Endothelial cell of umbilical vein (primary cell): ENCODE results near the gene DMRTC2. TPM values are rescaled to one million over a fixed set of nuclear protein-coding genes. Genes with fewer than 3 reads are reported as not detected.

ENCODE experiments used
- BruUV-seq: library from RNA; stranded (reverse); fragments of 400-500 nt; replicated peaks from 2 replicates; lab custom pipeline; 2021; lab: Mats Ljungman, UMichigan
- CTCF ChIA-PET: fragments of 300-600, 350-600 bp; sonication (Branson Sonifier 250); formaldehyde crosslinking; loops from one replicate; lab custom pipeline; 2021; ENCODE audit warnings: antibody characterized with exemption, inconsistent platforms; lab: Charles Lee
- POLR2A ChIA-PET: fragments of 300-600, 350-600 bp; sonication (Branson Sonifier 250); formaldehyde crosslinking; loops from one replicate; lab custom pipeline; 2021; ENCODE audit warnings: antibody characterized with exemption, inconsistent platforms; lab: Charles Lee
- DNase-seq: peaks from one replicate; pipeline ENCODE4 v3.0.0-alpha.2; 2011; ENCODE audit warnings: low read depth, low spot score
- FAIRE-seq: peaks from 2 replicates; lab custom pipeline; 2011; peaks lifted over from hg19 to GRCh38; lab: Jason Lieb, UNC
- H2AFZ ChIP-seq: 2 replicates; pipeline ENCODE4 v1.6.0; 2012; ENCODE audit warnings: low read depth, low read length, control low read depth, inconsistent platforms
- H3K27ac ChIP-seq: 2 replicates; pipeline ENCODE4 v1.5.1; 2011; ENCODE audit warnings: low read depth, mild to moderate bottlenecking, control low read depth, low read length, moderate library complexity; ENCODE audit not compliant: insufficient read depth
- H3K27me3 ChIP-seq, 2 experiments: 2 replicates each; pipeline versions ENCODE4 v1.6.0 to v1.6.1; 2011; ENCODE audit warnings: low read length in 2 of 2, mixed read lengths in 1 of 2; ENCODE audit not compliant: control insufficient read depth in 2 of 2, insufficient read depth in 2 of 2
- H3K36me3 ChIP-seq, 2 experiments: 2 replicates in 1 of 2; 3 replicates in 1 of 2; pipeline ENCODE4 v1.5.1; 2011; ENCODE audit warnings: low read length in 2 of 2, mild to moderate bottlenecking in 1 of 2, moderate library complexity in 1 of 2; ENCODE audit not compliant: control insufficient read depth in 2 of 2, insufficient read depth in 2 of 2; ENCODE audit errors: extremely low read depth in 1 of 2
- H3K4me1 ChIP-seq: 3 replicates; pipeline ENCODE4 v1.5.1; 2011; ENCODE audit warnings: mild to moderate bottlenecking, low read length; ENCODE audit not compliant: control insufficient read depth, insufficient read depth; ENCODE audit errors: extremely low read depth
- H3K4me2 ChIP-seq: 2 replicates; pipeline ENCODE4 v1.6.1; 2011; ENCODE audit warnings: low read length, control low read depth, mixed read lengths; ENCODE audit not compliant: insufficient read depth
- H3K4me3 ChIP-seq, 3 experiments: fragments of 200-600 bp in 1 of 3; sonication (generic), shearing (Covaris generic) in 1 of 3; replicated peaks in 1 of 3; 2 replicates each; pipeline ENCODE4 v1.5.1; 2011 to 2016; ENCODE audit warnings: control low read depth in 3 of 3, low read length in 3 of 3, mild to moderate bottlenecking in 2 of 3, inconsistent platforms in 1 of 3, low read depth in 1 of 3, moderate library complexity in 1 of 3; ENCODE audit not compliant: insufficient read depth in 1 of 3
- H3K79me2 ChIP-seq: 2 replicates; pipeline ENCODE4 v1.6.0; 2012; ENCODE audit warnings: low read length, inconsistent platforms; ENCODE audit not compliant: control insufficient read depth, insufficient read depth
- H3K9ac ChIP-seq: replicated peaks from 2 replicates; pipeline ENCODE3; 2011; ENCODE audit warnings: low read length, control low read depth; ENCODE audit not compliant: insufficient read depth; ENCODE audit errors: extremely low read depth
- H3K9me1 ChIP-seq: replicated peaks from 3 replicates; pipeline ENCODE4 v1.6.0; 2011; ENCODE audit warnings: mild to moderate bottlenecking, low read length; ENCODE audit not compliant: control insufficient read depth, insufficient read depth; ENCODE audit errors: extremely low read depth
- H3K9me3 ChIP-seq: replicated peaks from 2 replicates; pipeline ENCODE4 v1.5.1; 2012; ENCODE audit warnings: low read length, inconsistent platforms; ENCODE audit not compliant: control insufficient read depth, insufficient read depth
- H4K20me1 ChIP-seq: replicated peaks from 2 replicates; pipeline ENCODE3; 2011; ENCODE audit warnings: mild to moderate bottlenecking, low read length; ENCODE audit not compliant: control insufficient read depth, insufficient read depth; ENCODE audit errors: extremely low read depth
- GATA2 ChIP-seq: IDR thresholded peaks from 2 replicates; pipeline ENCODE4 v1.7.0; 2011; ENCODE audit warnings: low read depth, mild to moderate bottlenecking, moderate library complexity, mixed read lengths, low read length; ENCODE audit not compliant: insufficient read length, insufficient read depth
- MYC ChIP-seq: IDR thresholded peaks from one replicate; pipeline ENCODE4 v1.6.1; 2011; ENCODE audit warnings: mild to moderate bottlenecking, low read depth, low read length
- POLR2A ChIP-seq: IDR thresholded peaks from 2 replicates; pipeline ENCODE4 v1.6.1; 2012; ENCODE audit warnings: low read depth, mild to moderate bottlenecking, control low read depth, low read length
- POLR2AphosphoS5 ChIP-seq: IDR thresholded peaks from 2 replicates; pipeline ENCODE4 v1.6.1; 2012; ENCODE audit warnings: low read depth, mild to moderate bottlenecking, control low read depth, low read length, moderate library complexity; ENCODE audit not compliant: insufficient read depth
- dilution Hi-C: fragments of 300-500 bp; cut with MboI; formaldehyde crosslinking; loops from one replicate; pipeline ENCODE4 v1.15.0; 2019; ENCODE audit warnings: low sequenced_read_pairs; ENCODE audit not compliant: extremely low pct_ligation_motif_present
- intact Hi-C: fragments of 100-400 bp; cut with micrococcal nuclease; formaldehyde crosslinking; loops from one replicate; pipeline ENCODE4 v1.10.0; 2022
- polyA plus RNA-seq, 4 experiments: library from polyadenylated mRNA; depleted of rRNA in 3 of 4; stranded (reverse) in 3 of 4; unstranded in 1 of 4; fragments of >200 nt; gene quantifications; 2 replicates each; pipeline versions ENCODE4 v1.2.1 to v1.2.3, GENCODE V29; 2011 to 2012; ENCODE audit warnings: missing spikeins in 1 of 4
- total RNA-seq: library from RNA; stranded (reverse); gene quantifications from 2 replicates; pipeline ENCODE4 v1.2.3, GENCODE V29; 2021
- TF ChIP-seq, protein P1 (sequence below): IDR thresholded peaks from 2 replicates; pipeline ENCODE4 v1.6.1; 2011; ENCODE audit not compliant: insufficient read depth, insufficient read length

The DMRTC2 gene
- total and polyA plus RNA-seq, 2 donors (not counting 3 experiments of a cell fraction or from before 2014, with no cell fraction given): not detected

DNA sequence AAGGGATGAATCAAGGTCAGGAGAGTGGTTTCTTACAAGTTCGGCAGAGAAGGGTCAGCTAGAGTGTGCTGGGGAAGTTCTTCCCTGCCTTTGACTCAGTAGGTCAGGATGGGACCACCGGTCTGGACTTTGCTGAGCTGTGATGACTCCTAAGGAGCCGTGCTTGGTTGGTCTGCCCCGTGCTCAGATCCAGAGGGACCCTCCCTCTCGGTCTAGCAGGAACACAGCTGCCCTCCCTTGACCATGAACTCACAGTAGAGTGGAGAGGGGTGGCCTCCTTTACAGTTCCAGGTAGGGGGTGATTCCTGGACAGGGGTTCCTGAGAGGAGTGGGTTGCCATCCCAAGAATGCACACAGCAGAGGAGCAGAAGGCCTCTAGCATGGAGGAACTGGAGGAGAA lies 19.5 kb downstream of the DMRTC2 start:
- no peak overlapping the region for H3K9ac ChIP-seq
- CTCF ChIA-PET: interaction anchor here (1.3 kb wide), 1 partner anchor 9 kb away, joined by 4 read pairs; no protein-coding TSS in a partner anchor
- H3K27ac ChIP-seq: no peak overlapping the region

DNA sequence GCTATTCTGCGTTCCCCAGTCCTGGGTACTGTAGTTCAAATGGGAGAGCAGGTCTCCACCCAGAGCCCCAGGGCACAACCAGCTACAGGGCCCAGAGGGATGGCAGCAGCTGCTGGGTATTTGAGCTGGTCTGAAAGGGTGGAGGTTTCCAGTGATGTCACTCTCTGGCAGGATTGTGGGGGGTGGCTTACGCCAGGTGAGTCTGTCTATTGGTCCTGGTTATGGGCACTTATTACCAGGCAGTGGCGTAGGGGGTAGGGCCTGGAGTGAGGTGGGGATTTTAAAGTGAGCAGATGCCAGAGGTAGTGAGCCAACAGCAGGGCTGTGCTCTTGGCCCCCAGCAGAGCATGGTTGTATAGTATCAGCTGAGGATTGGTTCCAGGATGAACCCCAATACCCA lies 21.4 kb downstream of the DMRTC2 start:
- ChIA-PET POLR2A (no interaction called here), CTCF (no interaction called here)
- H4K20me1 ChIP-seq: no peaks in the 10 kb centered on the region
- H3K9me1 ChIP-seq: no peaks in the 10 kb centered on the region
- no peak overlapping the region for H2AFZ ChIP-seq
- no peak for DNase-seq
- no peak overlapping the region for H3K9ac ChIP-seq
- H3K79me2 ChIP-seq: peaks cover 72% of the 10 kb centered on the region
- peaks cover 32% of the 10 kb centered on the region for H3K4me1 ChIP-seq
- TF ChIP-seq POLR2AphosphoS5: peak; percentile 51
- TF ChIP-seq, protein P1, sequence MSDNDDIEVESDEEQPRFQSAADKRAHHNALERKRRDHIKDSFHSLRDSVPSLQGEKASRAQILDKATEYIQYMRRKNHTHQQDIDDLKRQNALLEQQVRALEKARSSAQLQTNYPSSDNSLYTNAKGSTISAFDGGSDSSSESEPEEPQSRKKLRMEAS: no peak
- no peak for TF ChIP-seq GATA2
- TF ChIP-seq MYC: no peak
- no peak overlapping the region for H3K4me3 ChIP-seq
- BruUV-seq: no TSS peak
- peaks cover 52 to 77% of the 10 kb centered on the region in 2 experiments for H3K36me3 ChIP-seq
- no peaks in the 10 kb centered on the region for H3K9me3 ChIP-seq
- H3K27me3 ChIP-seq: no peaks in the 10 kb centered on the region
- no peak overlapping the region for H3K4me2 ChIP-seq
- H3K27ac ChIP-seq: no peak overlapping the region
- intact Hi-C loops: no loop called here
- FAIRE-seq: no peak
- dilution Hi-C loops: no loop called here

More for the DNA sequence above, 19.5 kb downstream of the DMRTC2 start:
- H2AFZ ChIP-seq: no peak overlapping the region
- BruUV-seq: no TSS peak
- intact Hi-C loops (no loop called here), dilution Hi-C loops (no loop called here)
- FAIRE-seq: no peak
- peaks cover 36% of the 10 kb centered on the region for H3K4me1 ChIP-seq
- no peaks in the 10 kb centered on the region for H3K9me1 ChIP-seq
- peaks cover 83% of the 10 kb centered on the region for H3K79me2 ChIP-seq
- H3K27me3 ChIP-seq: no peaks in the 10 kb centered on the region
- TF ChIP-seq, protein P1: no peak
- peak; percentile 23 for TF ChIP-seq POLR2A
- H3K36me3 ChIP-seq: peaks cover 40 to 61% of the 10 kb centered on the region in 2 experiments
- H3K4me2 ChIP-seq: no peak overlapping the region
- no peaks in the 10 kb centered on the region for H4K20me1 ChIP-seq
- no peak overlapping the region for H3K4me3 ChIP-seq
- no peaks in the 10 kb centered on the region for H3K9me3 ChIP-seq
- POLR2A ChIA-PET: interaction anchor here (1.0 kb wide), 2 partner anchors 9 to 20 kb away, joined by 4 to 7 read pairs; no protein-coding TSS in a partner anchor
- no peak for DNase-seq
